PC-3 (cell line): ENCODE results near the gene PRSS27. TPM values are rescaled to one million over a fixed set of nuclear protein-coding genes. Genes with fewer than 3 reads are reported as not detected.

ENCODE experiments used
- ATAC-seq: fragments of 200-7000 bp; cut with Tn5 transposase; 2 replicates; pipeline ENCODE4 v1.9.1; 2020; ENCODE audit warnings: mild to moderate bottlenecking, moderate library complexity
- BruUV-seq: library from RNA; stranded (reverse); fragments of 400-500 nt; replicated peaks from 2 replicates; lab custom pipeline; 2021; lab: Mats Ljungman, UMichigan
- CTCF ChIA-PET: fragments of 300-600 bp; sonication (Branson Sonifier 250); formaldehyde crosslinking; loops from one replicate; lab custom pipeline; 2022; ENCODE audit warnings: antibody characterized with exemption; lab: Charles Lee
- POLR2A ChIA-PET: fragments of 300-600 bp; sonication (Branson Sonifier 250); formaldehyde crosslinking; loops from one replicate; lab custom pipeline; 2022; ENCODE audit warnings: antibody characterized with exemption; ENCODE audit not compliant: unreplicated experiment; lab: Charles Lee
- DNase-seq: peaks from one replicate; pipeline ENCODE4 v3.0.0-alpha.2; 2015
- H2AFZ ChIP-seq: fragments of 300-600 bp; sonication (generic); 2 replicates; pipeline ENCODE4 v1.6.0; 2016; ENCODE audit warnings: antibody characterized with exemption, low read length
- H3F3A ChIP-seq: fragments of 300-600 bp; sonication (generic); one replicate; pipeline ENCODE4 v1.6.0; 2017; ENCODE audit warnings: antibody characterized with exemption, low read length, control low read depth, mild to moderate bottlenecking; ENCODE audit not compliant: unreplicated experiment
- H3K27ac ChIP-seq: fragments of 300-600 bp; sonication (generic); 2 replicates; pipeline ENCODE4 v1.5.1; 2016; ENCODE audit warnings: mild to moderate bottlenecking, low read length
- H3K27me3 ChIP-seq: fragments of 300-600 bp; sonication (generic); 2 replicates; pipeline ENCODE4 v1.6.1; 2016; ENCODE audit warnings: low read length, mixed read lengths
- H3K36me3 ChIP-seq: fragments of 300-600 bp; sonication (generic); 2 replicates; pipeline ENCODE4 v1.6.1; 2016; ENCODE audit warnings: low read depth, mixed run types, low read length, mixed read lengths
- H3K4me1 ChIP-seq: fragments of 300-600 bp; sonication (generic); 2 replicates; pipeline ENCODE4 v1.5.1; 2016; ENCODE audit warnings: low read length; ENCODE audit not compliant: insufficient read depth
- H3K4me2 ChIP-seq: fragments of 300-600 bp; sonication (generic); 2 replicates; pipeline ENCODE4 v1.6.0; 2016; ENCODE audit warnings: low read length
- H3K4me3 ChIP-seq: fragments of 300-600 bp; sonication (generic); 2 replicates; pipeline ENCODE4 v1.5.1; 2016; ENCODE audit warnings: mild to moderate bottlenecking, low read length, mixed read lengths
- H3K79me2 ChIP-seq: fragments of 300-600 bp; sonication (generic); 2 replicates; pipeline ENCODE4 v1.6.1; 2017; ENCODE audit warnings: low read length, mixed read lengths
- H3K9ac ChIP-seq: fragments of 300-600 bp; sonication (generic); 2 replicates; pipeline ENCODE4 v1.6.0; 2016; ENCODE audit warnings: mild to moderate bottlenecking, low read length
- H3K9me2 ChIP-seq: fragments of 300-600 bp; sonication (generic); replicated peaks from 2 replicates; pipeline ENCODE4 v1.6.1; 2016; ENCODE audit warnings: mixed run types, low read length, mixed read lengths
- H3K9me3 ChIP-seq: fragments of 300-600 bp; sonication (generic); 2 replicates; pipeline ENCODE4 v1.6.1; 2016; ENCODE audit warnings: low read length, mixed read lengths
- H4K20me1 ChIP-seq: fragments of 300-600 bp; sonication (generic); 2 replicates; pipeline ENCODE4 v1.6.1; 2016; ENCODE audit warnings: low read length, mixed read lengths
- EZH2 ChIP-seq: fragments of 300-600 bp; sonication (generic); IDR thresholded peaks from one replicate; pipeline ENCODE4 v1.6.1; 2017; ENCODE audit warnings: antibody characterized with exemption, mild to moderate bottlenecking, low read length; ENCODE audit not compliant: unreplicated experiment
- EZH2phosphoT487 ChIP-seq: fragments of 300-600 bp; sonication (generic); IDR thresholded peaks from 2 replicates; pipeline ENCODE4 v1.6.1; 2018; ENCODE audit warnings: mild to moderate bottlenecking, antibody characterized with exemption, low read length, borderline replicate concordance
- intact Hi-C: fragments of 100-400 bp; cut with micrococcal nuclease; formaldehyde crosslinking; loops from 2 replicates; pipeline ENCODE4 v1.9.0; 2023
- total RNA-seq: library from RNA; depleted of rRNA; stranded (reverse); fragments of >200 nt; gene quantifications from 2 replicates; pipeline ENCODE4 v1.2.3, GENCODE V29; 2014
- TF ChIP-seq, protein P1 (sequence below): fragments of 300-600 bp; sonication (generic); conservative IDR thresholded peaks from 2 replicates; pipeline ENCODE4 v1.5.1; 2017; ENCODE audit warnings: antibody characterized with exemption, low read depth, mild to moderate bottlenecking, low read length

The PRSS27 gene
- total RNA-seq, 1 experiment from 2014 or later: 1.2 TPM

- ATAC-seq: no peak
- Histone ChIP-seq H3K9me2 (no peaks in the 10 kb centered on the region), H3K27ac (no peak overlapping the region), H3K9ac (no peak overlapping the region), H3K4me3 (no peak overlapping the region), H3K4me1 (peaks cover 4% of the 10 kb centered on the region; the same call in 1 of the 2 replicates), H3F3A (no peaks in the 10 kb centered on the region), H2AFZ (no peak overlapping the region), H3K79me2 (no peaks in the 10 kb centered on the region), H3K9me3 (no peaks in the 10 kb centered on the region), H3K36me3 (no peaks in the 10 kb centered on the region), H3K4me2 (no peak overlapping the region), H3K27me3 (no peaks in the 10 kb centered on the region), H4K20me1 (no peaks in the 10 kb centered on the region)
- POLR2A ChIA-PET: no interaction called here
- CTCF ChIA-PET: no interaction called here
- intact Hi-C loops: no loop called here
- TF ChIP-seq, protein P1, sequence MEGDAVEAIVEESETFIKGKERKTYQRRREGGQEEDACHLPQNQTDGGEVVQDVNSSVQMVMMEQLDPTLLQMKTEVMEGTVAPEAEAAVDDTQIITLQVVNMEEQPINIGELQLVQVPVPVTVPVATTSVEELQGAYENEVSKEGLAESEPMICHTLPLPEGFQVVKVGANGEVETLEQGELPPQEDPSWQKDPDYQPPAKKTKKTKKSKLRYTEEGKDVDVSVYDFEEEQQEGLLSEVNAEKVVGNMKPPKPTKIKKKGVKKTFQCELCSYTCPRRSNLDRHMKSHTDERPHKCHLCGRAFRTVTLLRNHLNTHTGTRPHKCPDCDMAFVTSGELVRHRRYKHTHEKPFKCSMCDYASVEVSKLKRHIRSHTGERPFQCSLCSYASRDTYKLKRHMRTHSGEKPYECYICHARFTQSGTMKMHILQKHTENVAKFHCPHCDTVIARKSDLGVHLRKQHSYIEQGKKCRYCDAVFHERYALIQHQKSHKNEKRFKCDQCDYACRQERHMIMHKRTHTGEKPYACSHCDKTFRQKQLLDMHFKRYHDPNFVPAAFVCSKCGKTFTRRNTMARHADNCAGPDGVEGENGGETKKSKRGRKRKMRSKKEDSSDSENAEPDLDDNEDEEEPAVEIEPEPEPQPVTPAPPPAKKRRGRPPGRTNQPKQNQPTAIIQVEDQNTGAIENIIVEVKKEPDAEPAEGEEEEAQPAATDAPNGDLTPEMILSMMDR: no peak
- TF ChIP-seq EZH2 (no peak), EZH2phosphoT487 (no peak)
- no TSS peak for BruUV-seq
- no peak for DNase-seq
These were observed 5.8 kb downstream of the PRSS27 start for GRCh38 chr16:2713985-2714774.

DNA sequence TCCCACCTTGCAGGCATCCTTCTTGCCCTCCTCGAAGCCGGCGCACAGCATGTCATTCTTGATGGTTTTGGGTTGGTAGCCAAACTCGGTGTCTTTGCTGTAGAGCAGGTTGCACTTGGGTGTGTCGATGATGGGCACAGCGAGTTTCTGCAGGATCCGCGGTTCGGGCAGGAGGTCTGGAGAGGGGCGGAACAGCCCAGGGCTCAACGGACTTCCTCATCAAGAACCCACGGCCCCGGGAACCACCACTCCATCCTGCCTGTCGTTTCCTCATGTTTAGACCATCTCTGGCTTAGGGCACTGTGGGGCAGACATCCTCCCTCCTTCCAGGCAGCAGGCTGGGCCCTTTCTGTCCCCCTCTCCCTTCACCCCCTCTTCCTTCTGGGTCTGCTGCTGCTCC, 6.5 kb downstream of the PRSS27 start:
- H3K4me2 ChIP-seq: no peak overlapping the region
- POLR2A ChIA-PET: no interaction called here
- DNase-seq (no peak), ATAC-seq (no peak)
- H3F3A ChIP-seq: no peaks in the 10 kb centered on the region
- H3K27me3 ChIP-seq: no peaks in the 10 kb centered on the region
- no peaks in the 10 kb centered on the region for H3K9me3 ChIP-seq
- no peaks in the 10 kb centered on the region for H4K20me1 ChIP-seq
- intact Hi-C loops: no loop called here
- no TSS peak for BruUV-seq
- no peak overlapping the region for H2AFZ ChIP-seq
- no peak for TF ChIP-seq EZH2
- TF ChIP-seq, protein P1: no peak
- TF ChIP-seq EZH2phosphoT487: no peak
- CTCF ChIA-PET: no interaction called here
- H3K79me2 ChIP-seq: no peaks in the 10 kb centered on the region
- H3K4me3 ChIP-seq: no peak overlapping the region
- no peaks in the 10 kb centered on the region for H3K9me2 ChIP-seq
- H3K27ac ChIP-seq: no peak overlapping the region
- H3K9ac ChIP-seq: no peak overlapping the region
- H3K36me3 ChIP-seq: no peaks in the 10 kb centered on the region
- H3K4me1 ChIP-seq: no peaks in the 10 kb centered on the region

DNA sequence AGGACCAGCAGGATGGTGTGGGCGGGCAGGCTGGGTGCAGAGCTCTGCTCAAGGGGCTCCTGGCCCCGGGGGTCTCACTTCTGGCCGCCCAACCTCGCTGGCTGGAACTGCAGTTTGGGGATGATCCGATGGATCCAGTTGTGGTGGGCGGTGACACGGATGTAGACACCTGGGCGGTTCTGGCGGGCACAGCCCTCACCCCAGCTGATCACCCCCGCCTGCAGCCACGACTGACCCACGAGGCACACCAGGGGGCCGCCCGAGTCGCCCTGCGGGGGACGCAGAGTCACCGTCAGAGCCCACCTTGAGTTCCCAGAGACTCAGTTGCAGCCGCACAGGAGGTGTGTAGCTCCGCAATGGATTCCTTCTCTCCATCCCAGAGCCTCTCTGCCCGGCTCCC, 7.5 kb downstream of the PRSS27 start:
- TF ChIP-seq EZH2phosphoT487 (no peak), EZH2 (no peak)
- TF ChIP-seq, protein P1: no peak
- ATAC-seq (no peak), DNase-seq (no peak)
- no TSS peak for BruUV-seq
- no peaks in the 10 kb centered on the region for H3K27me3 ChIP-seq
- H2AFZ ChIP-seq: no peak overlapping the region
- intact Hi-C loops: no loop called here
- H4K20me1 ChIP-seq: no peaks in the 10 kb centered on the region
- no peak overlapping the region for H3K4me3 ChIP-seq
- H3K36me3 ChIP-seq: no peaks in the 10 kb centered on the region
- ChIA-PET CTCF (no interaction called here), POLR2A (no interaction called here)
- no peaks in the 10 kb centered on the region for H3K9me3 ChIP-seq
- no peak overlapping the region for H3K4me2 ChIP-seq
- H3K9ac ChIP-seq: no peak overlapping the region
- no peaks in the 10 kb centered on the region for H3K4me1 ChIP-seq
- H3K79me2 ChIP-seq: no peaks in the 10 kb centered on the region
- no peaks in the 10 kb centered on the region for H3K9me2 ChIP-seq
- H3F3A ChIP-seq: no peaks in the 10 kb centered on the region
- H3K27ac ChIP-seq: no peak overlapping the region
